ENCODE results near the gene JCHAIN. TPM values are rescaled to one million over a fixed set of nuclear protein-coding genes. Genes with fewer than 3 reads are reported as not detected.
"Not testable (repeated sequence)": the region's sequence is repeated elsewhere in the genome, so short reads cannot be mapped to it uniquely, and the experiment has no call there.

The JCHAIN gene
- total and polyA plus RNA-seq, 2 donors = 34.7 to 48.5 TPM

- not testable (repeated sequence) for H3K4me3 ChIP-seq (ENCODE audit: low read length in 2 of 2)
- 77% methylated on average over 5 of the region's 5 CpGs for WGBS
Measured at GRCh38 chr4:70661309-70661922, 4.9 kb downstream of the JCHAIN start.

GRCh38 chr4:70660106-70660505 lies 6.2 kb downstream of the JCHAIN start:
- H3K4me3 ChIP-seq (ENCODE audit: low read length in 2 of 2) = no peak overlapping the region
- no peaks in the 10 kb centered on the region for H3K9me3 ChIP-seq (ENCODE audit: control insufficient read depth in 2 of 2, insufficient read depth in 1 of 2, low read length in 1 of 2)
- H3K4me1 ChIP-seq (ENCODE audit: control insufficient read depth in 2 of 2, insufficient read depth in 2 of 2, low read length in 2 of 2) = no peaks in the 10 kb centered on the region
- no peak overlapping the region for H3K27ac ChIP-seq (ENCODE audit: low read depth in 1 of 2, low read length in 1 of 2)
- H3K36me3 ChIP-seq (ENCODE audit: control insufficient read depth in 2 of 2, insufficient read depth in 2 of 2, low read length in 1 of 2) = no peaks in the 10 kb centered on the region
- 81% methylated on average over 4 of the region's 4 CpGs for WGBS
- peak in 1 of 9 donors; percentile 19 for DNase-seq (ENCODE audit: low read depth in 6 of 9, low spot score in 9 of 9)
- no peaks in the 10 kb centered on the region for H3K27me3 ChIP-seq (ENCODE audit: control insufficient read depth in 2 of 2, insufficient read depth in 1 of 2, low read length in 1 of 2)

More at GRCh38 chr4:70661309-70661922, 4.9 kb downstream of the JCHAIN start:
- H3K36me3 ChIP-seq (ENCODE audit: control insufficient read depth in 2 of 2, insufficient read depth in 2 of 2, low read length in 1 of 2); H3K9me3 ChIP-seq (ENCODE audit: control insufficient read depth in 2 of 2, insufficient read depth in 1 of 2, low read length in 1 of 2); H3K27me3 ChIP-seq (ENCODE audit: control insufficient read depth in 2 of 2, insufficient read depth in 1 of 2, low read length in 1 of 2); DNase-seq (ENCODE audit: low read depth in 6 of 9, low spot score in 9 of 9); H3K4me1 ChIP-seq (ENCODE audit: control insufficient read depth in 2 of 2, insufficient read depth in 2 of 2, low read length in 2 of 2); H3K27ac ChIP-seq (ENCODE audit: low read depth in 1 of 2, low read length in 1 of 2): not testable (repeated sequence)

- Histone ChIP-seq H3K9me3 (ENCODE audit: control insufficient read depth in 2 of 2, insufficient read depth in 1 of 2, low read length in 1 of 2) (no peaks in the 10 kb centered on the region), H3K4me3 (ENCODE audit: low read length in 2 of 2) (no peak overlapping the region), H3K27ac (ENCODE audit: low read depth in 1 of 2, low read length in 1 of 2) (no peak overlapping the region), H3K27me3 (ENCODE audit: control insufficient read depth in 2 of 2, insufficient read depth in 1 of 2, low read length in 1 of 2) (no peaks in the 10 kb centered on the region), H3K36me3 (ENCODE audit: control insufficient read depth in 2 of 2, insufficient read depth in 2 of 2, low read length in 1 of 2) (no peaks in the 10 kb centered on the region), H3K4me1 (ENCODE audit: control insufficient read depth in 2 of 2, insufficient read depth in 2 of 2, low read length in 2 of 2) (no peaks in the 10 kb centered on the region)
- WGBS = 91% methylated on average over 3 of the region's 3 CpGs
- no peak for DNase-seq (ENCODE audit: low read depth in 6 of 9, low spot score in 9 of 9)
Measured at GRCh38 chr4:70658418-70658817, 7.9 kb downstream of the JCHAIN start.

GRCh38 chr4:70657326-70657725 lies 9.0 kb downstream of the JCHAIN start:
- 96% methylated on average over 5 of the region's 5 CpGs for WGBS
- Histone ChIP-seq H3K4me3 (ENCODE audit: low read length in 2 of 2) (no peak overlapping the region), H3K36me3 (ENCODE audit: control insufficient read depth in 2 of 2, insufficient read depth in 2 of 2, low read length in 1 of 2) (no peaks in the 10 kb centered on the region)

GRCh38 chr4:70654605-70655011 lies 11.7 kb downstream of the JCHAIN start:
- WGBS = 93% methylated on average over 5 of the region's 5 CpGs
- Histone ChIP-seq H3K9me3 (ENCODE audit: control insufficient read depth in 2 of 2, insufficient read depth in 1 of 2, low read length in 1 of 2) (no peaks in the 10 kb centered on the region), H3K27ac (ENCODE audit: low read depth in 1 of 2, low read length in 1 of 2) (no peak overlapping the region), H3K27me3 (ENCODE audit: control insufficient read depth in 2 of 2, insufficient read depth in 1 of 2, low read length in 1 of 2) (no peaks in the 10 kb centered on the region), H3K36me3 (ENCODE audit: control insufficient read depth in 2 of 2, insufficient read depth in 2 of 2, low read length in 1 of 2) (no peaks in the 10 kb centered on the region), H3K4me1 (ENCODE audit: control insufficient read depth in 2 of 2, insufficient read depth in 2 of 2, low read length in 2 of 2) (peaks cover 0 to 8% of the 10 kb centered on the region in 2 donors), H3K4me3 (ENCODE audit: low read length in 2 of 2) (no peak overlapping the region)
- DNase-seq (ENCODE audit: low read depth in 6 of 9, low spot score in 9 of 9) = no peak

More at GRCh38 chr4:70657326-70657725, 9.0 kb downstream of the JCHAIN start:
- Histone ChIP-seq H3K27ac (ENCODE audit: low read depth in 1 of 2, low read length in 1 of 2) (no peak overlapping the region), H3K9me3 (ENCODE audit: control insufficient read depth in 2 of 2, insufficient read depth in 1 of 2, low read length in 1 of 2) (no peaks in the 10 kb centered on the region), H3K27me3 (ENCODE audit: control insufficient read depth in 2 of 2, insufficient read depth in 1 of 2, low read length in 1 of 2) (no peaks in the 10 kb centered on the region), H3K4me1 (ENCODE audit: control insufficient read depth in 2 of 2, insufficient read depth in 2 of 2, low read length in 2 of 2) (peaks cover 0 to 3% of the 10 kb centered on the region in 2 donors)
- DNase-seq (ENCODE audit: low read depth in 6 of 9, low spot score in 9 of 9) = no peak

- H3K27me3 ChIP-seq (ENCODE audit: control insufficient read depth in 2 of 2, insufficient read depth in 1 of 2, low read length in 1 of 2) = no peaks in the 10 kb centered on the region
- 33% methylated on average over 4 of the region's 4 CpGs for WGBS
- no peak overlapping the region for H3K4me3 ChIP-seq (ENCODE audit: low read length in 2 of 2)
- H3K4me1 ChIP-seq (ENCODE audit: control insufficient read depth in 2 of 2, insufficient read depth in 2 of 2, low read length in 2 of 2) = peaks cover 0 to 8% of the 10 kb centered on the region in 2 donors
- no peaks in the 10 kb centered on the region for H3K36me3 ChIP-seq (ENCODE audit: control insufficient read depth in 2 of 2, insufficient read depth in 2 of 2, low read length in 1 of 2)
- H3K9me3 ChIP-seq (ENCODE audit: control insufficient read depth in 2 of 2, insufficient read depth in 1 of 2, low read length in 1 of 2) = no peaks in the 10 kb centered on the region
- peak overlapping the region; percentile 31 to 35 for H3K27ac ChIP-seq (ENCODE audit: low read depth in 1 of 2, low read length in 1 of 2)
- DNase-seq (ENCODE audit: low read depth in 6 of 9, low spot score in 9 of 9) = peak; percentile 26 to 80 (median 48)
Measured at GRCh38 chr4:70651864-70652506, 14.3 kb downstream of the JCHAIN start.

- not testable (repeated sequence) for H3K4me3 ChIP-seq (ENCODE audit: low read length in 2 of 2); H3K27me3 ChIP-seq (ENCODE audit: control insufficient read depth in 2 of 2, insufficient read depth in 1 of 2, low read length in 1 of 2); H3K27ac ChIP-seq (ENCODE audit: low read depth in 1 of 2, low read length in 1 of 2); H3K4me1 ChIP-seq (ENCODE audit: control insufficient read depth in 2 of 2, insufficient read depth in 2 of 2, low read length in 2 of 2); H3K36me3 ChIP-seq (ENCODE audit: control insufficient read depth in 2 of 2, insufficient read depth in 2 of 2, low read length in 1 of 2); DNase-seq (ENCODE audit: low read depth in 6 of 9, low spot score in 9 of 9); H3K9me3 ChIP-seq (ENCODE audit: control insufficient read depth in 2 of 2, insufficient read depth in 1 of 2, low read length in 1 of 2)
- WGBS = 96% methylated on average over 4 of the region's 4 CpGs
Measured at GRCh38 chr4:70650741-70651140, 15.6 kb downstream of the JCHAIN start.

- Histone ChIP-seq H3K9me3 (ENCODE audit: control insufficient read depth in 2 of 2, insufficient read depth in 1 of 2, low read length in 1 of 2) (peaks cover 0 to 4% of the 10 kb centered on the region in 2 donors), H3K4me1 (ENCODE audit: control insufficient read depth in 2 of 2, insufficient read depth in 2 of 2, low read length in 2 of 2) (no peaks in the 10 kb centered on the region), H3K27ac (ENCODE audit: low read depth in 1 of 2, low read length in 1 of 2) (no peak overlapping the region), H3K27me3 (ENCODE audit: control insufficient read depth in 2 of 2, insufficient read depth in 1 of 2, low read length in 1 of 2) (no peaks in the 10 kb centered on the region), H3K36me3 (ENCODE audit: control insufficient read depth in 2 of 2, insufficient read depth in 2 of 2, low read length in 1 of 2) (no peaks in the 10 kb centered on the region), H3K4me3 (ENCODE audit: low read length in 2 of 2) (no peak overlapping the region)
- no peak for DNase-seq (ENCODE audit: low read depth in 6 of 9, low spot score in 9 of 9)
- 92% methylated on average over 2 of the region's 2 CpGs for whole genome bisulfite sequencing
Measured at GRCh38 chr4:70640192-70640591, 26.1 kb downstream of the JCHAIN start.

GRCh38 chr4:70637239-70637913 lies 28.9 kb downstream of the JCHAIN start:
- DNase-seq (ENCODE audit: low read depth in 6 of 9, low spot score in 9 of 9) = no peak
- Histone ChIP-seq H3K4me3 (ENCODE audit: low read length in 2 of 2) (no peak overlapping the region), H3K4me1 (ENCODE audit: control insufficient read depth in 2 of 2, insufficient read depth in 2 of 2, low read length in 2 of 2) (no peaks in the 10 kb centered on the region), H3K36me3 (ENCODE audit: control insufficient read depth in 2 of 2, insufficient read depth in 2 of 2, low read length in 1 of 2) (no peaks in the 10 kb centered on the region), H3K27ac (ENCODE audit: low read depth in 1 of 2, low read length in 1 of 2) (no peak overlapping the region), H3K9me3 (ENCODE audit: control insufficient read depth in 2 of 2, insufficient read depth in 1 of 2, low read length in 1 of 2) (peaks cover 0 to 4% of the 10 kb centered on the region in 2 donors), H3K27me3 (ENCODE audit: control insufficient read depth in 2 of 2, insufficient read depth in 1 of 2, low read length in 1 of 2) (no peaks in the 10 kb centered on the region)
- WGBS = 75% methylated on average over 8 of the region's 8 CpGs
